GM19468 (cell line): ENCODE results near the gene COL18A1.

Source experiments
- ATAC-seq: cut with Tn5 transposase; IDR thresholded peaks from one replicate; pipeline ENCODE4 v1.9.1; 2021; ENCODE audit warnings: mild to moderate bottlenecking, moderate library complexity, moderate number of reproducible peaks; ENCODE audit not compliant: unreplicated experiment; ENCODE audit errors: extremely low read depth

The COL18A1 gene

GRCh38 chr21:45393833-45394638, 10.9 kb upstream of the COL18A1 start:
- no peak for ATAC-seq

GRCh38 chr21:45396620-45396995, 8.4 kb upstream of the COL18A1 start:
- ATAC-seq: no peak

GRCh38 chr21:45397381-45397780, 7.6 kb upstream of the COL18A1 start:
- ATAC-seq: no peak

- ATAC-seq: no peak
Observed at GRCh38 chr21:45401054-45401518, 3.9 kb upstream of the COL18A1 start.

GRCh38 chr21:45401916-45402900, 2.8 kb upstream of the COL18A1 start:
- ATAC-seq: no peak

- ATAC-seq: no peak
Observed at GRCh38 chr21:45403133-45403824, 1.7 kb upstream of the COL18A1 start.

- ATAC-seq: no peak
Observed at GRCh38 chr21:45403825-45404729, 888 bp upstream of the COL18A1 start.

- no peak for ATAC-seq
Observed at GRCh38 chr21:45405271-45405818, 380 bp downstream of the COL18A1 start.

- no peak for ATAC-seq
Observed at GRCh38 chr21:45405819-45406762, 1.1 kb downstream of the COL18A1 start.

GRCh38 chr21:45406801-45407628, 2.0 kb downstream of the COL18A1 start:
- no peak for ATAC-seq

GRCh38 chr21:45407629-45408247, 2.8 kb downstream of the COL18A1 start:
- ATAC-seq: no peak

- ATAC-seq: no peak
Observed at GRCh38 chr21:45408271-45408791, 3.4 kb downstream of the COL18A1 start.

GRCh38 chr21:45408801-45409261, 3.9 kb downstream of the COL18A1 start:
- ATAC-seq: no peak

- no peak for ATAC-seq
Observed at GRCh38 chr21:45409466-45410150, 4.6 kb downstream of the COL18A1 start.

- ATAC-seq: no peak
Observed at GRCh38 chr21:45410151-45410864, 5.3 kb downstream of the COL18A1 start.
